Hepatocyte (in vitro differentiated cells): ENCODE results near the gene ZDHHC24. TPM values are rescaled to one million over a fixed set of nuclear protein-coding genes. Genes with fewer than 3 reads are reported as not detected.

Source experiments
- DNase-seq: peaks from one replicate; pipeline ENCODE4 v3.0.0-alpha.2; 2016; ENCODE audit warnings: low spot score
- H2AFZ ChIP-seq: fragments of 200-600 bp; sonication (generic); 2 replicates; pipeline ENCODE4 v1.6.0; 2016; ENCODE audit warnings: antibody characterized with exemption, mild to moderate bottlenecking
- H3K27ac ChIP-seq: fragments of 200-600 bp; sonication (generic); 2 replicates; pipeline ENCODE4 v1.5.1; 2016; ENCODE audit warnings: mild to moderate bottlenecking
- H3K27me3 ChIP-seq: fragments of 200-600 bp; sonication (generic); 2 replicates; pipeline ENCODE4 v1.6.1; 2016
- H3K36me3 ChIP-seq: fragments of 200-600 bp; sonication (generic); replicated peaks from 2 replicates; pipeline ENCODE4 v1.5.1; 2016; ENCODE audit warnings: low read depth; ENCODE audit not compliant: insufficient read depth
- H3K4me1 ChIP-seq: fragments of 200-600 bp; sonication (generic); 2 replicates; pipeline ENCODE4 v1.5.1; 2016; ENCODE audit warnings: mild to moderate bottlenecking, moderate library complexity; ENCODE audit not compliant: insufficient read depth
- H3K4me2 ChIP-seq: fragments of 200-600 bp; sonication (generic); 2 replicates; pipeline ENCODE4 v1.6.0; 2016
- H3K4me3 ChIP-seq: fragments of 200-600 bp; sonication (generic); 2 replicates; pipeline ENCODE4 v1.5.1; 2016; ENCODE audit warnings: mild to moderate bottlenecking
- H3K79me2 ChIP-seq: fragments of 200-600 bp; sonication (generic); 2 replicates; pipeline ENCODE4 v1.6.0; 2017; ENCODE audit warnings: mild to moderate bottlenecking
- H3K9me2 ChIP-seq: fragments of 200-600 bp; sonication (generic); replicated peaks from 2 replicates; pipeline ENCODE4 v1.6.0; 2017; ENCODE audit warnings: mild to moderate bottlenecking; ENCODE audit not compliant: insufficient read depth
- H3K9me3 ChIP-seq: fragments of 200-600 bp; sonication (generic); 2 replicates; pipeline ENCODE4 v1.5.1; 2016; ENCODE audit warnings: low read depth, mild to moderate bottlenecking
- H4K20me1 ChIP-seq: fragments of 200-600 bp; sonication (generic); 2 replicates; pipeline ENCODE4 v1.6.0; 2016; ENCODE audit warnings: mild to moderate bottlenecking; ENCODE audit not compliant: insufficient read depth, poor library complexity, severe bottlenecking
- CTCF ChIP-seq: fragments of 200-600 bp; sonication (generic); IDR thresholded peaks from 2 replicates; pipeline ENCODE4 v1.5.1; 2016; ENCODE audit warnings: antibody characterized with exemption, mild to moderate bottlenecking; ENCODE audit not compliant: poor library complexity
- EZH2 ChIP-seq: fragments of 200-600 bp; sonication (generic); IDR thresholded peaks from 2 replicates; pipeline ENCODE4 v1.6.1; 2016; ENCODE audit warnings: antibody characterized with exemption, mild to moderate bottlenecking, borderline replicate concordance
- EZH2phosphoT487 ChIP-seq: fragments of 200-600 bp; sonication (generic); IDR thresholded peaks from one replicate; pipeline ENCODE4 v1.6.1; 2018; ENCODE audit warnings: antibody characterized with exemption, mild to moderate bottlenecking, low read depth, moderate library complexity; ENCODE audit not compliant: unreplicated experiment, severe bottlenecking
- WGBS: methylation state at CpG from one replicate; pipeline ENCODE4 v1.1.6; 2016; ENCODE audit warnings: low lambda C conversion rate; ENCODE audit errors: missing lambda C conversion rate; 5-methylcytosine and 5-hydroxymethylcytosine counted together
- polyA plus RNA-seq: library from polyadenylated mRNA; unstranded; fragments of >200 nt; fragmentation: Nextera tagmentation; extraction: Ambion mirVana; gene quantifications from 2 replicates; pipeline ENCODE4 v1.2.1, GENCODE V29; 2016
- total RNA-seq: library from RNA; depleted of rRNA; stranded (reverse); fragments of >200 nt; gene quantifications from 2 replicates; pipeline ENCODE4 v1.2.3, GENCODE V29; 2014

The ZDHHC24 gene
- total and polyA plus RNA-seq, 2 experiments from 2014 or later = 10.3 to 16.9 TPM

- Histone ChIP-seq H3K27ac (peak overlapping the region; percentile 95), H3K79me2 (peaks cover 21% of the 10 kb centered on the region), H3K36me3 (no peaks in the 10 kb centered on the region), H4K20me1 (peaks cover 4% of the 10 kb centered on the region), H3K4me1 (peaks cover 11% of the 10 kb centered on the region), H3K27me3 (no peaks in the 10 kb centered on the region), H3K9me2 (no peaks in the 10 kb centered on the region), H2AFZ (peak overlapping the region; percentile 73), H3K4me3 (peak overlapping the region; percentile 31), H3K9me3 (no peaks in the 10 kb centered on the region), H3K4me2 (peak overlapping the region; percentile 97)
- DNase-seq = no peak
- TF ChIP-seq CTCF = peak; percentile 67
- no peak for TF ChIP-seq EZH2phosphoT487
- TF ChIP-seq EZH2 = no peak
- 50% methylated on average over 8 of the region's 8 CpGs for WGBS
Measured at GRCh38 chr11:66478729-66479393, 67.0 kb downstream of the ZDHHC24 start.

GRCh38 chr11:66477263-66478201 is 68.3 kb downstream of the ZDHHC24 start:
- peaks cover 21% of the 10 kb centered on the region for H3K79me2 ChIP-seq
- 89% methylated on average over 11 of the region's 11 CpGs for WGBS
- H3K9me2 ChIP-seq = no peaks in the 10 kb centered on the region
- H4K20me1 ChIP-seq = peaks cover 4% of the 10 kb centered on the region
- no peak overlapping the region for H3K27ac ChIP-seq
- no peaks in the 10 kb centered on the region for H3K9me3 ChIP-seq
- no peaks in the 10 kb centered on the region for H3K36me3 ChIP-seq
- no peak overlapping the region for H3K4me3 ChIP-seq
- no peak for DNase-seq
- no peak overlapping the region for H3K4me2 ChIP-seq
- TF ChIP-seq EZH2phosphoT487 (no peak), EZH2 (no peak), CTCF (no peak)
- peaks cover 11% of the 10 kb centered on the region for H3K4me1 ChIP-seq
- no peaks in the 10 kb centered on the region for H3K27me3 ChIP-seq
- H2AFZ ChIP-seq = no peak overlapping the region

- Histone ChIP-seq H4K20me1 (peaks cover 4% of the 10 kb centered on the region), H3K79me2 (peaks cover 18% of the 10 kb centered on the region), H3K4me1 (peaks cover 11% of the 10 kb centered on the region), H3K27me3 (no peaks in the 10 kb centered on the region), H3K9me3 (no peaks in the 10 kb centered on the region), H3K27ac (no peak overlapping the region), H3K4me2 (no peak overlapping the region), H2AFZ (no peak overlapping the region), H3K9me2 (no peaks in the 10 kb centered on the region), H3K36me3 (no peaks in the 10 kb centered on the region), H3K4me3 (no peak overlapping the region)
- no peak for DNase-seq
- 60% methylated on average over 9 of the region's 9 CpGs for WGBS
- TF ChIP-seq EZH2 (no peak), CTCF (no peak), EZH2phosphoT487 (no peak)
Measured at GRCh38 chr11:66476841-66477251, 69.0 kb downstream of the ZDHHC24 start.
